HFF-Myc (cell line): ENCODE data around the gene TDO2.

ENCODE experiments used
- DNase-seq: peaks from one replicate; pipeline ENCODE4 v3.0.0-alpha.2; 2011; ENCODE audit warnings: low read depth; ENCODE audit errors: extremely low read depth
- H3K4me3 ChIP-seq: replicated peaks from 2 replicates; pipeline ENCODE4 v1.5.1; 2011; ENCODE audit warnings: low read depth, mild to moderate bottlenecking, control low read depth, low read length
- CTCF ChIP-seq: IDR thresholded peaks from 2 replicates; pipeline ENCODE4 v1.5.1; 2012; ENCODE audit warnings: mild to moderate bottlenecking, low read depth, low read length, control low read depth; ENCODE audit errors: missing control alignments

The TDO2 gene

DNA sequence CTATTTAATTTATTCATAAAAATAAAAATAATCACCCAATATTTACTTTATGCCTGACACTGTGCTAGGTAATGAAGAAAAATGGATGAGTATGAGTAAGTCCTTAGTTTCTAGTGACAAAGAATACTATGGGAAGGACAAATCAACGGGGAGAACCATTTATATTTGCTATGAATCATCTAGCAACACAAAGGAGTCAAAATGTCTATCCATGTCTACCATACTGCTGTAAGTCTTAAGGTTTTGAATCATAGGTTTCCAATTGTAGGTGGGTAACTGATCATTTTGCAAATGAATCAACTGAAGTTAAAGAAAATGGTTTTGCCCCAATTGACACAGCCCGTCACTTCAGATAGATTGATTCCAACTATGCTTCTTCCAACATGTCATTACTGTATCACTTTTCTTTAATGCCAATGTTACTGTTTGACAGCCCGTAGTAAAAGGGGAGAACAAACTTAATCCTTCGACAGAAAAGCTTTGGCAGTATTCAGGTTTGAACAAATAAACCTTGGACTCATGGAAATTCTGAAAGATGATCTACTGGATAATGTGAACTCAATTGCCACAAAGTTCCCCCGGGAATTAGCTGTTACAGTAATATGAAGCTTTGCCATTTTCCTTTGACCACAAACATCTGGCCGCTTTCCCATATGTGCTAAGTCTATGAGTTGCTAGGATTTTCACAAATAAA lies 3.2 kb downstream of the TDO2 start:
- no peak overlapping the region for H3K4me3 ChIP-seq
- peak; percentile 96 for DNase-seq
- TF ChIP-seq CTCF: no peak

DNA sequence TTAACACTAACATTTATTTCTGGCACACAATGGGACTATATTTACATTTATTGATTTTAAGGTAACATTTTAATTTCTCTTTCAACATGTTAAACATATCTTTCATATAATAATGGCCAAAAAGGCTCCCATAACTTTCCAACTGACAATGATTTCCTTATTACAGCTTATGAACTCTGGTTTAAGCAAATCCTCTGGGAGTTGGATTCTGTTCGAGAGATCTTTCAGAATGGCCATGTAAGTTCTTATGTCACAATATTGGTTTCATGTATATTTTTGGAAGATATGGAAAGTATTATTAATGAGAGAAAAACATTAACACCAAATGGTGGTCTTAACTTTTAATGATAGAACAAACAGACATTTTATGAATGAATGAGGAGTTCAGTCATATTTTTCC lies 4.1 kb downstream of the TDO2 start:
- no peak for DNase-seq
- no peak overlapping the region for H3K4me3 ChIP-seq
- TF ChIP-seq CTCF: no peak

- no peak for TF ChIP-seq CTCF
- DNase-seq: no peak
- no peak overlapping the region for H3K4me3 ChIP-seq
Observed at GRCh38 chr4:155908187-155909139, 5.0 kb downstream of the TDO2 start.

- no peak for TF ChIP-seq CTCF
- no peak for DNase-seq
- no peak overlapping the region for H3K4me3 ChIP-seq
Observed at GRCh38 chr4:155909615-155910226, 6.2 kb downstream of the TDO2 start.

DNA sequence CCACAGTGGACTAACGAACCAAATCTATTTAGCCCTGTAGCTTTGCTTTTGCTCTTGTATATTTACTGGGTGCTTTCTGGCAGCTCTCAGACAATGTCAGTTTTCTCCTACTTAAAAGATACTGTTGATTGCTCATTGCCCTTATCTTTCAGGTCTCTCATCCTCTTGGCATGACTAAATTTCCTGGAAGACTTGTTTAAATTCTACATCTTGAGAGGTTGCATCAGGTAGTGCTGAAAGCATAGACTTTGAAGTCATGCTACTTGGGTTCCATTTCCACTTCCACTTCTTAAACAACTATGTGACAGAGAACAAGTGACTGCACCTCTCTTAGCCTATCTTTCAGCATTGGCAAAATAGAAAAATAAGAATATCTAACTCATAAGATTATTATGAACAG lies 8.4 kb downstream of the TDO2 start:
- no peak for DNase-seq
- TF ChIP-seq CTCF: no peak
- H3K4me3 ChIP-seq: no peak overlapping the region

DNA sequence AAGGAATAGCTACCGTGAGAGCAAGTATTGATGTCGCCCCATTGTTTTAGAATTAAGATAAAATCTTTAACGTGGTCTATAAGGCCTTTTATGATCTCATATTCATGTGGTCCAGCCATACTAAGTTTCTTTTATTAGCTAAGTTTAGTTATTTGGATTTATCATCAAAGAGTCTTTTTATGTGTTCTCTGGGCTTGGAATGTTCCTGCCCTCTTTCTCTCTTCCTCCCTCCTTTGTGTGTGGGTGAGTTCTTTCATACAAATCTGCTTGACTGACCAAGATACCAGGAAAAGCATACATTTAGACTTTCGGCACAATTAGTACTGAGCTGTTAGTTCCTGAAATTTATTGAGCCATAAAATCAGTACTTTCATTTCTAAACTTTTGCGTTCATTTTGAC lies 11.3 kb downstream of the TDO2 start:
- TF ChIP-seq CTCF: no peak
- DNase-seq: no peak
- H3K4me3 ChIP-seq: no peak overlapping the region
